ENCODE measurements around the gene TRIM44. TPM values are rescaled to one million over a fixed set of nuclear protein-coding genes. Genes with fewer than 3 reads are reported as not detected.
"Not testable (repeated sequence)": the region's sequence is repeated elsewhere in the genome, so short reads cannot be mapped to it uniquely, and the experiment has no call there.

Gene TRIM44
- total RNA-seq, 1 donor: 42.1 TPM

GRCh38 chr11:35763301-35763700 lies 100.7 kb downstream of the TRIM44 start:
- DNase-seq (ENCODE audit: low read depth): no peak
- no peak for TF ChIP-seq CTCF (IDR thresholded peaks at IDR 0.05; ENCODE audit: insufficient read depth, low read length)
- H3K4me3 ChIP-seq (ENCODE audit: low read depth, low read length): no peak overlapping the region

- DNase-seq (ENCODE audit: low read depth): no peak
- H3K4me3 ChIP-seq (ENCODE audit: low read depth, low read length): no peak overlapping the region
- no peak for TF ChIP-seq CTCF (IDR thresholded peaks at IDR 0.05; ENCODE audit: insufficient read depth, low read length)
Observed at GRCh38 chr11:35763765-35764164, 101.2 kb downstream of the TRIM44 start.

- DNase-seq (ENCODE audit: low read depth): no peak
- no peak overlapping the region for H3K4me3 ChIP-seq (ENCODE audit: low read depth, low read length)
- no peak for TF ChIP-seq CTCF (IDR thresholded peaks at IDR 0.05; ENCODE audit: insufficient read depth, low read length)
Observed at GRCh38 chr11:35764417-35764816, 101.8 kb downstream of the TRIM44 start.

- DNase-seq (ENCODE audit: low read depth): no peak
- no peak overlapping the region for H3K4me3 ChIP-seq (ENCODE audit: low read depth, low read length)
- no peak for TF ChIP-seq CTCF (IDR thresholded peaks at IDR 0.05; ENCODE audit: insufficient read depth, low read length)
Observed at GRCh38 chr11:35765211-35765610, 102.6 kb downstream of the TRIM44 start.

GRCh38 chr11:35766651-35767050 lies 104.1 kb downstream of the TRIM44 start:
- no peak for DNase-seq (ENCODE audit: low read depth)
- TF ChIP-seq CTCF (IDR thresholded peaks at IDR 0.05; ENCODE audit: insufficient read depth, low read length): no peak
- no peak overlapping the region for H3K4me3 ChIP-seq (ENCODE audit: low read depth, low read length)

- not testable (repeated sequence) for H3K4me3 ChIP-seq (ENCODE audit: low read depth, low read length)
Observed at GRCh38 chr11:35770425-35770824, 107.8 kb downstream of the TRIM44 start.

GRCh38 chr11:35771722-35772121 lies 109.1 kb downstream of the TRIM44 start:
- no peak for DNase-seq (ENCODE audit: low read depth)
- no peak for TF ChIP-seq CTCF (IDR thresholded peaks at IDR 0.05; ENCODE audit: insufficient read depth, low read length)
- no peak overlapping the region for H3K4me3 ChIP-seq (ENCODE audit: low read depth, low read length)

More at GRCh38 chr11:35770425-35770824, 107.8 kb downstream of the TRIM44 start:
- peak; percentile 39 for DNase-seq (ENCODE audit: low read depth)

- DNase-seq (ENCODE audit: low read depth); H3K4me3 ChIP-seq (ENCODE audit: low read depth, low read length): not testable (repeated sequence)
Observed at GRCh38 chr11:35777241-35777640, 114.7 kb downstream of the TRIM44 start.

- not testable (repeated sequence) for H3K4me3 ChIP-seq (ENCODE audit: low read depth, low read length); DNase-seq (ENCODE audit: low read depth)
Observed at GRCh38 chr11:35778943-35779342, 116.4 kb downstream of the TRIM44 start.

Data from fibroblast of the aortic adventitia (primary cell).